Measurements from ENCODE around the gene DEAF1. TPM values are rescaled to one million over a fixed set of nuclear protein-coding genes. Genes with fewer than 3 reads are reported as not detected.

Gene DEAF1
- total RNA-seq, 2 donors from 2014 or later: 22.9 to 25.5 TPM

- intact Hi-C loops (cut with DNase I): no loop called here
- no peak for DNase-seq (ENCODE audit: low spot score)
These were observed 73.8 kb downstream of the DEAF1 start for GRCh38 chr11:620935-621814.

- intact Hi-C loops (cut with DNase I): no loop called here
- DNase-seq (ENCODE audit: low spot score): no peak
These were observed 74.8 kb downstream of the DEAF1 start for GRCh38 chr11:620201-620600.

GRCh38 chr11:619628-620050 lies 75.4 kb downstream of the DEAF1 start:
- DNase-seq (ENCODE audit: low spot score): no peak
- intact Hi-C loops (cut with DNase I): no loop called here

- intact Hi-C loops (cut with DNase I): no loop called here
- no peak for DNase-seq (ENCODE audit: low spot score)
These were observed 76.0 kb downstream of the DEAF1 start for GRCh38 chr11:618856-619627.

GRCh38 chr11:617912-618682 lies 76.9 kb downstream of the DEAF1 start:
- intact Hi-C loops (cut with DNase I): no loop called here
- no peak for DNase-seq (ENCODE audit: low spot score)

GRCh38 chr11:617199-617911 lies 77.7 kb downstream of the DEAF1 start:
- intact Hi-C loops (cut with DNase I): no loop called here
- DNase-seq (ENCODE audit: low spot score): no peak

- DNase-seq (ENCODE audit: low spot score): no peak
- intact Hi-C loops (cut with DNase I): no loop called here
These were observed 78.5 kb downstream of the DEAF1 start for GRCh38 chr11:616320-617198.

GRCh38 chr11:615504-616319 lies 79.3 kb downstream of the DEAF1 start, which contains the start of gene IRF7:
Gene IRF7 (minus strand): TSS chr11:615950. CDS start chr11:615364, 586 bp downstream.
- intact Hi-C loops (cut with DNase I): no loop called here
- DNase-seq (ENCODE audit: low spot score): peak; percentile 99

GRCh38 chr11:614623-615503 lies 80.2 kb downstream of the DEAF1 start:
- intact Hi-C loops (cut with DNase I): no loop called here
- DNase-seq (ENCODE audit: low spot score): no peak

GRCh38 chr11:614021-614622 lies 80.9 kb downstream of the DEAF1 start:
- intact Hi-C loops (cut with DNase I): no loop called here
- no peak for DNase-seq (ENCODE audit: low spot score)

GRCh38 chr11:613369-613968 lies 81.6 kb downstream of the DEAF1 start:
- no peak for DNase-seq (ENCODE audit: low spot score)
- intact Hi-C loops (cut with DNase I): no loop called here

- DNase-seq (ENCODE audit: low spot score): no peak
- intact Hi-C loops (cut with DNase I): no loop called here
These were observed 82.1 kb downstream of the DEAF1 start for GRCh38 chr11:612961-613300.

GRCh38 chr11:612201-612960 lies 82.6 kb downstream of the DEAF1 start:
- peak; percentile 81 for DNase-seq (ENCODE audit: low spot score)

GRCh38 chr11:611001-611996 lies 83.7 kb downstream of the DEAF1 start:
- DNase-seq (ENCODE audit: low spot score): peak; percentile 75
- intact Hi-C loops (cut with DNase I): no loop called here

More at GRCh38 chr11:612201-612960, 82.6 kb downstream of the DEAF1 start:
- intact Hi-C loops (cut with DNase I): no loop called here

Measured in posterior vena cava (tissue), 2 donors.